Smooth muscle cell (in vitro differentiated cells): ENCODE results near the gene KRT85. TPM values are rescaled to one million over a fixed set of nuclear protein-coding genes. Genes with fewer than 3 reads are reported as not detected.

Experiments used
- DNase-seq: peaks from one replicate; lab custom pipeline; 2025; ENCODE audit not compliant: unreplicated experiment; lab: John Stamatoyannopoulos, UW
- H2AFZ ChIP-seq: fragments of 200-600 bp; sonication (generic); 2 replicates; pipeline ENCODE4 v1.6.0; 2016; ENCODE audit warnings: antibody characterized with exemption, low read depth, mild to moderate bottlenecking
- H3F3A ChIP-seq: fragments of 200-600 bp; sonication (generic); 2 replicates; pipeline ENCODE4 v1.6.0; 2017; ENCODE audit warnings: antibody characterized with exemption, low read depth
- H3K27ac ChIP-seq: fragments of 200-600 bp; sonication (generic); 2 replicates; pipeline ENCODE4 v1.5.1; 2016; ENCODE audit warnings: low read depth, mild to moderate bottlenecking
- H3K27me3 ChIP-seq: fragments of 200-600 bp; sonication (generic); 2 replicates; pipeline ENCODE4 v1.6.1; 2016; ENCODE audit warnings: low read depth, mild to moderate bottlenecking
- H3K36me3 ChIP-seq: fragments of 200-600 bp; sonication (generic); 2 replicates; pipeline ENCODE4 v1.5.1; 2016; ENCODE audit warnings: low read depth
- H3K4me1 ChIP-seq: fragments of 200-600 bp; sonication (generic); 2 replicates; pipeline ENCODE4 v1.5.1; 2016; ENCODE audit warnings: low read depth
- H3K4me2 ChIP-seq: fragments of 200-600 bp; sonication (generic); 2 replicates; pipeline ENCODE4 v1.6.0; 2016; ENCODE audit warnings: mild to moderate bottlenecking
- H3K4me3 ChIP-seq: fragments of 200-600 bp; sonication (generic); 2 replicates; pipeline ENCODE4 v1.5.1; 2016; ENCODE audit warnings: mild to moderate bottlenecking
- H3K79me2 ChIP-seq: fragments of 200-600 bp; sonication (generic); 2 replicates; pipeline ENCODE4 v1.6.0; 2016; ENCODE audit warnings: low read depth, mild to moderate bottlenecking
- H3K9ac ChIP-seq: fragments of 200-600 bp; sonication (generic); 2 replicates; pipeline ENCODE4 v1.6.0; 2016; ENCODE audit warnings: low read depth
- H3K9me3 ChIP-seq: fragments of 200-600 bp; sonication (generic); replicated peaks from 2 replicates; pipeline ENCODE4 v1.5.1; 2016; ENCODE audit warnings: low read depth
- H4K20me1 ChIP-seq: fragments of 200-600 bp; sonication (generic); 2 replicates; pipeline ENCODE4 v1.6.0; 2016; ENCODE audit warnings: low read depth
- WGBS: methylation state at CpG from one replicate; pipeline ENCODE4 v1.1.7; 2016; ENCODE audit warnings: low lambda C conversion rate; 5-methylcytosine and 5-hydroxymethylcytosine counted together
- polyA plus RNA-seq: library from polyadenylated mRNA; unstranded; fragments of >200 nt; fragmentation: Nextera tagmentation; extraction: Ambion mirVana; gene quantifications from 2 replicates; pipeline ENCODE4 v1.2.1, GENCODE V29; 2016
- total RNA-seq: library from RNA; depleted of rRNA; stranded (reverse); fragments of >200 nt; gene quantifications from 2 replicates; pipeline ENCODE4 v1.2.3, GENCODE V29; 2014
- TF ChIP-seq, protein P1 (sequence below): fragments of 200-600 bp; sonication (generic); IDR thresholded peaks from 2 replicates; pipeline ENCODE4 v1.5.1; 2017; ENCODE audit warnings: borderline replicate concordance, mild to moderate bottlenecking, antibody characterized with exemption; ENCODE audit not compliant: insufficient read depth, poor library complexity, severe bottlenecking

Gene KRT85
- total and polyA plus RNA-seq, 2 experiments from 2014 or later, result not detected

DNA sequence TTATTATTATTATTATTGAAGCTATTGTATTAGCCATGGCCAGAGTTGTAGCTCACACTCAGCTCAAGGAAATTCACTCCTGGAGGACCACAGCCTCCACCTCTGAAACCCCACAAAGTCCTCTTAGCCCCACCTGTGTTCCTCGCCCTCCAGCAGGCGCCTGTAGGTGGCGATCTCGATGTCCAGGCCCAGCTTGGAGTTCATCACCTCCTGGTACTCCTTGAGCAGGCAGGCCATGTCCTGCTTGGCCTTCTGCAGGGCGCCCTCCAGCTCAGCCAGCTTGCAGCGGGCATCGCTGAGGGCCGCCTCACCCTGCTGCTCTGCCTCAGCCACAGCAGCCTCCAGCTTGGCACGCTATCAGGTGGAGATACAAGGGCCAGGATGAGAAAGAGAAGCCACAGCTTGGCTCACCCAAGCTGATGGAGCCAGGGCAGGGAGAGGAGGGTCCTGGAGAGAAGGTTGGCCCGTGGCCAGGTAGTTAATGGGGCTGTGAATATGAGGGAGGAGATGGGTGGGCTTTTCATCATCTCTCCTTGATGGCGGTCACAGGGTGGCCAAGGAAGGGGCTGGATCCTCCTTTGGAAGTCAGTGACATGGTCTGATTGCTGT is 5.1 kb downstream of the KRT85 start:
- WGBS, result 80% methylated on average over 11 of the region's 11 CpGs
- Histone ChIP-seq H3K9me3 (no peaks in the 10 kb centered on the region), H3F3A (no peaks in the 10 kb centered on the region), H3K27me3 (peaks cover 16% of the 10 kb centered on the region), H3K27ac (no peak overlapping the region), H3K79me2 (no peaks in the 10 kb centered on the region), H4K20me1 (no peaks in the 10 kb centered on the region), H3K4me2 (no peak overlapping the region), H3K4me1 (no peaks in the 10 kb centered on the region), H3K4me3 (no peak overlapping the region), H2AFZ (no peak overlapping the region), H3K9ac (no peak overlapping the region), H3K36me3 (no peaks in the 10 kb centered on the region)
- DNase-seq, result no peak
- TF ChIP-seq, protein P1, sequence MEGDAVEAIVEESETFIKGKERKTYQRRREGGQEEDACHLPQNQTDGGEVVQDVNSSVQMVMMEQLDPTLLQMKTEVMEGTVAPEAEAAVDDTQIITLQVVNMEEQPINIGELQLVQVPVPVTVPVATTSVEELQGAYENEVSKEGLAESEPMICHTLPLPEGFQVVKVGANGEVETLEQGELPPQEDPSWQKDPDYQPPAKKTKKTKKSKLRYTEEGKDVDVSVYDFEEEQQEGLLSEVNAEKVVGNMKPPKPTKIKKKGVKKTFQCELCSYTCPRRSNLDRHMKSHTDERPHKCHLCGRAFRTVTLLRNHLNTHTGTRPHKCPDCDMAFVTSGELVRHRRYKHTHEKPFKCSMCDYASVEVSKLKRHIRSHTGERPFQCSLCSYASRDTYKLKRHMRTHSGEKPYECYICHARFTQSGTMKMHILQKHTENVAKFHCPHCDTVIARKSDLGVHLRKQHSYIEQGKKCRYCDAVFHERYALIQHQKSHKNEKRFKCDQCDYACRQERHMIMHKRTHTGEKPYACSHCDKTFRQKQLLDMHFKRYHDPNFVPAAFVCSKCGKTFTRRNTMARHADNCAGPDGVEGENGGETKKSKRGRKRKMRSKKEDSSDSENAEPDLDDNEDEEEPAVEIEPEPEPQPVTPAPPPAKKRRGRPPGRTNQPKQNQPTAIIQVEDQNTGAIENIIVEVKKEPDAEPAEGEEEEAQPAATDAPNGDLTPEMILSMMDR, result peak; percentile 23

DNA sequence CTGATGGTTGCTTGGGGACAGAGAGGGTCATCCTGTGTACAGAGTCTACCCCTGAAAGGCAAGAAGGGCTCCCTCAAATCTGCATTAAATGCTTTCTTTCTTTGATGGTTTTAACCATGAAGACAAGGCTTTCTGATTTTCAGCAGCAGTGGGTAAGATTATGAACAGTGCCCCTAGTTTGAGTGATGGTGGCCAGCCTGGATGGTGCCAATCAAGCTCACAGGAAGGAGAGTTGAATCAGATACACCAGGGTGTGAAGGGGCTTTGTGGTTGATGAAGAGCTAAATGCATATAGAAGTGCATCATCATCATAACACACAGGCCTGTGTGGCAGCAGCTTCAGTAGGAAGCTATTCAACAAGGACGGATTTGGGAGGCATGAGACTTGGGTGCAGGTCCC is 5.7 kb downstream of the KRT85 start:
- H2AFZ ChIP-seq, result no peak overlapping the region
- H3K27ac ChIP-seq, result no peak overlapping the region
- H3K4me3 ChIP-seq, result no peak overlapping the region
- H4K20me1 ChIP-seq, result no peaks in the 10 kb centered on the region
- H3K79me2 ChIP-seq, result no peaks in the 10 kb centered on the region
- peaks cover 14% of the 10 kb centered on the region for H3K27me3 ChIP-seq
- H3K9me3 ChIP-seq, result no peaks in the 10 kb centered on the region
- TF ChIP-seq, protein P1, result no peak
- H3K4me2 ChIP-seq, result no peak overlapping the region
- no peak for DNase-seq
- 92% methylated on average over 1 of the region's 1 CpG for WGBS
- no peaks in the 10 kb centered on the region for H3K36me3 ChIP-seq
- no peaks in the 10 kb centered on the region for H3K4me1 ChIP-seq
- H3F3A ChIP-seq, result no peaks in the 10 kb centered on the region
- H3K9ac ChIP-seq, result no peak overlapping the region

DNA sequence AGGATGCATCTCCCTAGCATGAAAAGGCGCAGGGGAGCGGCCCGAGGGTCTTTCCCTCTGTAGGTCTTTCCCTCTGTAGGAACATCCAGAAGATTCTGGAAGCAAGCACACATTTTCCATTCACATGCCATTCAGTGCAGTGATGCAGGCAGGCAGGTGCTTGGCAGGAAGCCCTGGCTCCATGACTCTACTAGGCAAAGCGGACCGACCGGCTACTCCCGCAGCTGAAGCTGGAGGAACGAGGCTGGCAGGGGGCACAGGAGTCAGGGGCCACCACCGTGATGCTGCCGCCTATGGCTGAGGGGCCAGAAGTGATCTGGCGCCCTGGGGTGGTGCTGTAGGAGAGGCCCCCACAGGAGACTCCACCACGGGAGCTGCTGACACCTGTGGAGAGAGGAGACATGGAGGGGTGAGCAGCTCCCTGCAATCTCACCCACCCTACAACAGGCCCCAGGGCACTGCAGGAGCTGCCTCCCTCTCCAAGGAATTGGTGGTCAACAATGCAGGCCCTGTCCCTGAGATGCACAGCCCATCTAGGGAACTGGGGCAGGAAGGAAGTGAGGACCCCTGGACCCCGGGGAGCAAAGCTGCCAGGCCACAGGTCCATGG is 6.5 kb downstream of the KRT85 start:
- Histone ChIP-seq H4K20me1 (no peaks in the 10 kb centered on the region), H3K4me2 (no peak overlapping the region), H3K9me3 (no peaks in the 10 kb centered on the region), H2AFZ (no peak overlapping the region), H3K79me2 (no peaks in the 10 kb centered on the region), H3K4me3 (no peak overlapping the region), H3F3A (no peaks in the 10 kb centered on the region), H3K27ac (no peak overlapping the region), H3K36me3 (no peaks in the 10 kb centered on the region), H3K9ac (no peak overlapping the region), H3K27me3 (peaks cover 14% of the 10 kb centered on the region), H3K4me1 (no peaks in the 10 kb centered on the region)
- TF ChIP-seq, protein P1, result no peak
- WGBS, result 89% methylated on average over 13 of the region's 13 CpGs
- DNase-seq, result no peak

DNA sequence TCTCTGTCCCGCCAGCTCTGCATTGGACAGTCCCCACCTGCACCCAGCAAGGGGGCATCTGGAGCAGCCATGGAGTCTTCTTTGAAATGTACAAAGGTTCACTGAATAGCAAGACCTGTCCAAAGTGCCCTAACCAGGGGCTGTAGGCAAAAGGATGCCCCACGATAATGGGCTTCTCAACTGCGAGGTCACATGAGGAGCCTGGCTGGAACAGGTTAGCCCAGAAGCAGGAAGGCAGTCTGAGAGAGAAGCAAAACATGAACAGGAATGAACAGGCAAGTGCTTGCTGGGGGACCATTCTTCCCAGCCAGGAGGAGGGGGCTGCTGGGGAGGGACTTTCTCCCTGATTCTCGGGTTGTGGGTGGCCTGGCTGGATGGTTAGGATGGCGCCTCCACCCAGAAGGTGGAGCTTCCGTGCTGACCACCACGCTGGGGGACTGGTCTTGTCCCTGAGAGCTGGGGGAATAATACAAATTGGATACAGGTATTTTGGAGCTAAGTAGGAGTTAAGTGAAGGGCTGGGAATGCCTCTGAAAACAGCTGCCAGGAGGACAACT is 7.1 kb downstream of the KRT85 start:
- 92% methylated on average over 7 of the region's 7 CpGs for WGBS
- Histone ChIP-seq H3K9me3 (no peaks in the 10 kb centered on the region), H4K20me1 (no peaks in the 10 kb centered on the region), H3K27me3 (peaks cover 19% of the 10 kb centered on the region), H3K9ac (no peak overlapping the region), H3K4me3 (no peak overlapping the region), H2AFZ (no peak overlapping the region), H3K36me3 (no peaks in the 10 kb centered on the region), H3K79me2 (no peaks in the 10 kb centered on the region), H3K4me2 (no peak overlapping the region), H3F3A (no peaks in the 10 kb centered on the region), H3K4me1 (no peaks in the 10 kb centered on the region), H3K27ac (no peak overlapping the region)
- TF ChIP-seq, protein P1, result no peak
- DNase-seq, result no peak
